Measurements from ENCODE around the gene AQP11.

DNA sequence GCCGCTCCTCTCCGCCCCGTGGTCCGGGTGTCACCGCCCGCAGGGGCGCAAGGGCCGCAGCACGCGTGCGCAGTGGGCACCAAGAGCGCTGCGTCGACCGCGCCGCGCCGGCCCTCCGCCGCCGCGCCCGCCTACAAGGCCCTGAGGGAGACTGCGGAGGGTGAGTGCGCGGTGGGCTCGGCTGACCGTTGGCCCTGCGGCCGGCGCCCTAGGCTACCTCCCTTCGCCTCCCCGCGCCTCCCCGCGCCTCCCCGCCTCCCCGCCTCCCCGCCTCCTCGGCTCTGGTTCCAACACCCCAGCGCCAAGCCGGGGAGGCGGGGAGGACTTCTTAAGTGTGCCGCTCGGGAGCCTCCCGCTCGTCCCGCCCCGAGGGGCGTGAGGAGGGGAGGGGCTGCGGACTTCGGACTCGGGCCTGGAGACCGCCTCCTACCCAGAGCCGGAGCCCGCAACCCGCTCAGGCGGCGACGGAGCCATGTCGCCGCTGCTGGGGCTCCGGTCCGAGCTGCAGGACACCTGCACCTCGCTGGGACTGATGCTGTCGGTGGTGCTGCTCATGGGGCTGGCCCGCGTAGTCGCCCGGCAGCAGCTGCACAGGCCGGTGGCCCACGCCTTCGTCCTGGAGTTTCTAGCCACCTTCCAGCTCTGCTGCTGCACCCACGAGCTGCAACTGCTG lies at the start of gene AQP11:
- TF ChIP-seq, protein P1, sequence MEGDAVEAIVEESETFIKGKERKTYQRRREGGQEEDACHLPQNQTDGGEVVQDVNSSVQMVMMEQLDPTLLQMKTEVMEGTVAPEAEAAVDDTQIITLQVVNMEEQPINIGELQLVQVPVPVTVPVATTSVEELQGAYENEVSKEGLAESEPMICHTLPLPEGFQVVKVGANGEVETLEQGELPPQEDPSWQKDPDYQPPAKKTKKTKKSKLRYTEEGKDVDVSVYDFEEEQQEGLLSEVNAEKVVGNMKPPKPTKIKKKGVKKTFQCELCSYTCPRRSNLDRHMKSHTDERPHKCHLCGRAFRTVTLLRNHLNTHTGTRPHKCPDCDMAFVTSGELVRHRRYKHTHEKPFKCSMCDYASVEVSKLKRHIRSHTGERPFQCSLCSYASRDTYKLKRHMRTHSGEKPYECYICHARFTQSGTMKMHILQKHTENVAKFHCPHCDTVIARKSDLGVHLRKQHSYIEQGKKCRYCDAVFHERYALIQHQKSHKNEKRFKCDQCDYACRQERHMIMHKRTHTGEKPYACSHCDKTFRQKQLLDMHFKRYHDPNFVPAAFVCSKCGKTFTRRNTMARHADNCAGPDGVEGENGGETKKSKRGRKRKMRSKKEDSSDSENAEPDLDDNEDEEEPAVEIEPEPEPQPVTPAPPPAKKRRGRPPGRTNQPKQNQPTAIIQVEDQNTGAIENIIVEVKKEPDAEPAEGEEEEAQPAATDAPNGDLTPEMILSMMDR (conservative IDR thresholded peaks at IDR 0.05): no peak
- peak; percentile 59 for TF ChIP-seq ZFX (IDR thresholded peaks at IDR 0.05)
